ENCODE results near the gene FBXL7.

FBXL7 gene

GRCh38 chr5:15776346-15776745 lies 276.4 kb downstream of the FBXL7 start:
- TF ChIP-seq ZFX (IDR thresholded peaks at IDR 0.05) (no peak), CTCF (conservative IDR thresholded peaks at IDR 0.05) (no peak)
- no peak overlapping the region for H3K27ac ChIP-seq

GRCh38 chr5:15783734-15784133 lies 283.8 kb downstream of the FBXL7 start:
- no peak overlapping the region for H3K27ac ChIP-seq

GRCh38 chr5:15785531-15785981 lies 285.6 kb downstream of the FBXL7 start:
- TF ChIP-seq ZFX (IDR thresholded peaks at IDR 0.05) (no peak), CTCF (conservative IDR thresholded peaks at IDR 0.05) (no peak)

More at GRCh38 chr5:15783734-15784133, 283.8 kb downstream of the FBXL7 start:
- TF ChIP-seq ZFX (IDR thresholded peaks at IDR 0.05) (no peak), CTCF (conservative IDR thresholded peaks at IDR 0.05) (no peak)

GRCh38 chr5:15786326-15786725 lies 286.3 kb downstream of the FBXL7 start:
- TF ChIP-seq ZFX (IDR thresholded peaks at IDR 0.05) (no peak), CTCF (conservative IDR thresholded peaks at IDR 0.05) (no peak)
- H3K27ac ChIP-seq = no peak overlapping the region

More at GRCh38 chr5:15785531-15785981, 285.6 kb downstream of the FBXL7 start:
- no peak overlapping the region for H3K27ac ChIP-seq

GRCh38 chr5:15786884-15787283 lies 286.9 kb downstream of the FBXL7 start:
- TF ChIP-seq CTCF (conservative IDR thresholded peaks at IDR 0.05) = no peak
- no peak for TF ChIP-seq ZFX (IDR thresholded peaks at IDR 0.05)
- H3K27ac ChIP-seq = no peak overlapping the region

- H3K27ac ChIP-seq = no peak overlapping the region
- TF ChIP-seq ZFX (IDR thresholded peaks at IDR 0.05) = no peak
Observed at GRCh38 chr5:15787681-15788080, 287.7 kb downstream of the FBXL7 start.

GRCh38 chr5:15789642-15790041 lies 289.7 kb downstream of the FBXL7 start:
- TF ChIP-seq ZFX (IDR thresholded peaks at IDR 0.05) (no peak), CTCF (conservative IDR thresholded peaks at IDR 0.05) (no peak)
- no peak overlapping the region for H3K27ac ChIP-seq

GRCh38 chr5:15790446-15791018 lies 290.6 kb downstream of the FBXL7 start:
- TF ChIP-seq CTCF (conservative IDR thresholded peaks at IDR 0.05) = no peak
- no peak for TF ChIP-seq ZFX (IDR thresholded peaks at IDR 0.05)
- H3K27ac ChIP-seq = no peak overlapping the region

All from C4-2B (cell line).